Neural crest cell (in vitro differentiated cells): Measurements from ENCODE around the gene CDH13. TPM values are rescaled to one million over a fixed set of nuclear protein-coding genes. Genes with fewer than 3 reads are reported as not detected.

Source experiments
- DNase-seq: peaks from one replicate; pipeline ENCODE4 v3.0.0; 2021; ENCODE audit warnings: low read depth, mixed read lengths, low spot score
- H3K27ac Mint-ChIP-seq: one replicate; pipeline ENCODE4 v1.8.0; 2021; ENCODE audit warnings: mild to moderate bottlenecking, mixed read lengths; ENCODE audit not compliant: unreplicated experiment
- H3K27me3 Mint-ChIP-seq: 2 replicates; pipeline ENCODE4 v1.8.0; 2021; ENCODE audit warnings: low read depth, mild to moderate bottlenecking, mixed read lengths
- H3K36me3 Mint-ChIP-seq: 2 replicates; pipeline ENCODE4 v1.8.0; 2021; ENCODE audit warnings: low read depth, mild to moderate bottlenecking, mixed read lengths
- H3K4me1 Mint-ChIP-seq: 2 replicates; pipeline ENCODE4 v1.8.0; 2021; ENCODE audit warnings: mixed read lengths
- H3K4me3 Mint-ChIP-seq: one replicate; pipeline ENCODE4 v1.8.0; 2021; ENCODE audit warnings: mild to moderate bottlenecking, mixed read lengths
- H3K9me3 Mint-ChIP-seq: 2 replicates; pipeline ENCODE4 v1.8.0; 2021; ENCODE audit warnings: mixed read lengths
- total RNA-seq: library from RNA; stranded (reverse); gene quantifications from 2 replicates; pipeline ENCODE4 v1.2.1, GENCODE V29; 2021
- TF ChIP-seq, protein P1 (sequence below): fragments of 200-600 bp; sonication (generic); conservative IDR thresholded peaks from 2 replicates; pipeline ENCODE4 v1.5.0; 2021; ENCODE audit warnings: antibody characterized with exemption, mild to moderate bottlenecking

Gene CDH13
- total RNA-seq, 1 donor from 2014 or later, result 1.1 TPM

- H3K4me3 Mint-ChIP-seq, result no peak overlapping the region
- TF ChIP-seq, protein P1, sequence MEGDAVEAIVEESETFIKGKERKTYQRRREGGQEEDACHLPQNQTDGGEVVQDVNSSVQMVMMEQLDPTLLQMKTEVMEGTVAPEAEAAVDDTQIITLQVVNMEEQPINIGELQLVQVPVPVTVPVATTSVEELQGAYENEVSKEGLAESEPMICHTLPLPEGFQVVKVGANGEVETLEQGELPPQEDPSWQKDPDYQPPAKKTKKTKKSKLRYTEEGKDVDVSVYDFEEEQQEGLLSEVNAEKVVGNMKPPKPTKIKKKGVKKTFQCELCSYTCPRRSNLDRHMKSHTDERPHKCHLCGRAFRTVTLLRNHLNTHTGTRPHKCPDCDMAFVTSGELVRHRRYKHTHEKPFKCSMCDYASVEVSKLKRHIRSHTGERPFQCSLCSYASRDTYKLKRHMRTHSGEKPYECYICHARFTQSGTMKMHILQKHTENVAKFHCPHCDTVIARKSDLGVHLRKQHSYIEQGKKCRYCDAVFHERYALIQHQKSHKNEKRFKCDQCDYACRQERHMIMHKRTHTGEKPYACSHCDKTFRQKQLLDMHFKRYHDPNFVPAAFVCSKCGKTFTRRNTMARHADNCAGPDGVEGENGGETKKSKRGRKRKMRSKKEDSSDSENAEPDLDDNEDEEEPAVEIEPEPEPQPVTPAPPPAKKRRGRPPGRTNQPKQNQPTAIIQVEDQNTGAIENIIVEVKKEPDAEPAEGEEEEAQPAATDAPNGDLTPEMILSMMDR, result no peak
- H3K36me3 Mint-ChIP-seq, result no peaks in the 10 kb centered on the region
- H3K9me3 Mint-ChIP-seq, result peaks cover 5% of the 10 kb centered on the region
- no peak for DNase-seq
- peaks cover 29% of the 10 kb centered on the region for H3K27me3 Mint-ChIP-seq
- H3K4me1 Mint-ChIP-seq, result peaks cover 10% of the 10 kb centered on the region
- no peak overlapping the region for H3K27ac Mint-ChIP-seq
Observed at GRCh38 chr16:83552930-83553329, 926.2 kb downstream of the CDH13 start.

DNA sequence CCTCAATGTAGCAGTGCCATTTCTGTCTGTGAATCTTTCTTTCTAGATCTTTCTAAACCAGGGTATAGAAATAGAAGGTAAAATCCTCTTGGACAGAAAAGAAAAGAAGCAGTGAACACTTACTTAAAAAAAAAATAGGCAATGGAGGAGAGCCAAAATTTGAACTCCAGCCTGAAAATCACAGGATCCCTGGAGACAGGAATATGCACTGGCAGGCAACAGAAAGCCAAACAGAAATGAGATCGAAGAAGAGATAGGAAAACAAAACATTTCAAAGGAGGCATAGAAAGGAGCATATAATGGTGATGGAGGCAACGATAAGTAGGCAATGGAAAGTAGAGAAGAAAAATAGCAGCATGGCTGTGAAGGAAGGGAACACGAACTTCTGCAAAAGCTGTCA lies 927.3 kb downstream of the CDH13 start:
- H3K4me1 Mint-ChIP-seq, result peaks cover 10% of the 10 kb centered on the region
- TF ChIP-seq, protein P1, result no peak
- H3K36me3 Mint-ChIP-seq, result no peaks in the 10 kb centered on the region
- H3K4me3 Mint-ChIP-seq, result no peak overlapping the region
- no peak overlapping the region for H3K27ac Mint-ChIP-seq
- H3K27me3 Mint-ChIP-seq, result peaks cover 38% of the 10 kb centered on the region
- peaks cover 5% of the 10 kb centered on the region for H3K9me3 Mint-ChIP-seq
- DNase-seq, result no peak

GRCh38 chr16:83554540-83554939 lies 927.8 kb downstream of the CDH13 start:
- Mint-ChIP-seq H3K36me3 (no peaks in the 10 kb centered on the region), H3K4me1 (peaks cover 10% of the 10 kb centered on the region), H3K27me3 (peaks cover 41% of the 10 kb centered on the region), H3K27ac (no peak overlapping the region), H3K4me3 (no peak overlapping the region), H3K9me3 (peaks cover 5% of the 10 kb centered on the region)
- TF ChIP-seq, protein P1, result no peak
- DNase-seq, result no peak

- Mint-ChIP-seq H3K27ac (no peak overlapping the region), H3K36me3 (no peaks in the 10 kb centered on the region), H3K27me3 (peaks cover 81% of the 10 kb centered on the region), H3K4me1 (no peaks in the 10 kb centered on the region), H3K9me3 (no peaks in the 10 kb centered on the region), H3K4me3 (no peak overlapping the region)
- DNase-seq, result peak; percentile 41
- TF ChIP-seq, protein P1, result no peak
Observed at GRCh38 chr16:83561876-83562275, 935.1 kb downstream of the CDH13 start.

DNA sequence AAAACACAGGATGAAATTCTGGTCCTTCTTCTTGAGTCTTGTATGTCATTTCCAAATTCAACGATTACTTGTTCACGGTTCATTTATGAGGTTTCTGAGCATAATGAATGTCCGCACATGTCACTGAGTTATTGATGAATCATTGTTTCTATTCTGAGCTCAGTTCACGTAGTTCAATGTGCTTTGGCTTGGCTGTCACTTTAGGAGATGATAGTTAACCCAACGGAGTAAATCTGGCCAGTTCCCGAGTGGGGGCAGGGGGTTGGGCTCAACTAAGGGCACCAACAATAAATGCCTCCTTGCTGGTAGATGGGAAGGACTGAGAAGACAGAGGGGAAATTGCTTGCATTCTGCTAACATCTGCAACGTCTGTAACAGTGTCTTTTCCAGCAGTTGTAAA lies 941.6 kb downstream of the CDH13 start:
- Mint-ChIP-seq H3K4me3 (no peak overlapping the region), H3K36me3 (no peaks in the 10 kb centered on the region), H3K9me3 (no peaks in the 10 kb centered on the region), H3K27me3 (peaks cover 55% of the 10 kb centered on the region), H3K4me1 (peaks cover 15% of the 10 kb centered on the region), H3K27ac (no peak overlapping the region)
- DNase-seq, result no peak
- TF ChIP-seq, protein P1, result no peak

- no peaks in the 10 kb centered on the region for H3K4me1 Mint-ChIP-seq
- H3K9me3 Mint-ChIP-seq, result peaks cover 7% of the 10 kb centered on the region
- H3K36me3 Mint-ChIP-seq, result no peaks in the 10 kb centered on the region
- no peak for DNase-seq
- H3K27me3 Mint-ChIP-seq, result peaks cover 10% of the 10 kb centered on the region
- H3K4me3 Mint-ChIP-seq, result no peak overlapping the region
- TF ChIP-seq, protein P1, result no peak
- H3K27ac Mint-ChIP-seq, result no peak overlapping the region
Observed at GRCh38 chr16:83574388-83574787, 947.6 kb downstream of the CDH13 start.
